NCI-H2227 (cell line): ENCODE data around the gene NMNAT3.

ENCODE experiments used
- DNase-seq: peaks from one replicate; lab custom pipeline; 2025; ENCODE audit not compliant: unreplicated experiment; lab: John Stamatoyannopoulos, UW

The NMNAT3 gene

DNA sequence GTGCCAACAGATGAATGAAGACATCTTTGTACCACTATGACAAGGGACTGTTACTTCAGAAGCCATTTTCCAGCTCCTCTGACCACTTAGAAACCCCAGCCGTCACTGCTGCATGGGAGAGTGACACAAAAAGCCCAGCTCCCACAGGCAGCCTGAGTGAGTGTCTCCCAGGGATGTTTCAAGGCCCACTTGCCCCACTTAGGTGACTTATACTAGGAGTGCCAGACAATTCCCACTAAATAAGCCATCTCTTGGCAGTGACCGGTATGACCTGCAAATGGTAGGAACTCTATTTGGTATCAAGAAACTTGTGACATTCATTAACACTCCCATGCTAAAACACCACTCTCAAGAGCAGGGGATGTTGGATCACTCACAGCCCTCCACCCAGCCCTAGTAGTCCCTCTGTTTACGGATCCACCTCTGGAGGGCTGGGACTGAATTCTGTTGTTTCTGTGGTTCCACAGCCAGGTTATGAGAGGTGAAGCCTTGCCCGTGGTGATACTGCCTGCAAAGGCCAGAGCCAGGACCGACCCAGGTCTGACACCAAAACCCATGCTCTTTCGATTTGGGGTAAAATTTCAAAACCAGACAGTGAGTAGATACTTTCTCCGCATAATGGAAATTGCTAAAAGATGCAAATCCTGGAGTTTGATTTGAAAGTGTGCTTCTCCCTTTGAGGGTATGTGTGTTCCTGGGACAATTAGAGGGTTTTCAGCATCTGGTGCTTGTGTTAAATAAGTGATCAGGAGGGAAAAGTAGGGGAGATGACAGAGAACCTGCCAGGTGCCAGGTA is 152.7 kb downstream of the NMNAT3 start:
- DNase-seq, result no peak

DNA sequence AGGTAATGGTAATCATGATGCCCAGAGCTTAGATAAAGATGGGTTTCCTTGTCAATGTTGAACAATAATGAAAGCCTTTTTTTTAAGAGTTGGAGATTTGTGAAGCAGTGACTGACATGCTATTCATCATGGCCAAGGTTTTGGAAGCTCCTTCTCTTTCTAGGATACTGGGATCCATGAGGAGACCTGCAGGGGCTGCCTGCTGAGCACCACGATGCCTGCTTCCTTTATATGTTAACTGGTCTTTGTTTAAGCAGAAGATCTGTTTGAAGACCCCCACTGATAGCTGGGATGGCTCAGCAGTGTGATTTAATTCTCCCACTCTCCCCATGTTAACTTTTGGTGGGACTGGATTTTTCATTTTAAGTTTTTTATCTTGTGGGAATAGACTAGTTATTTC is 154.1 kb downstream of the NMNAT3 start:
- no peak for DNase-seq

DNA sequence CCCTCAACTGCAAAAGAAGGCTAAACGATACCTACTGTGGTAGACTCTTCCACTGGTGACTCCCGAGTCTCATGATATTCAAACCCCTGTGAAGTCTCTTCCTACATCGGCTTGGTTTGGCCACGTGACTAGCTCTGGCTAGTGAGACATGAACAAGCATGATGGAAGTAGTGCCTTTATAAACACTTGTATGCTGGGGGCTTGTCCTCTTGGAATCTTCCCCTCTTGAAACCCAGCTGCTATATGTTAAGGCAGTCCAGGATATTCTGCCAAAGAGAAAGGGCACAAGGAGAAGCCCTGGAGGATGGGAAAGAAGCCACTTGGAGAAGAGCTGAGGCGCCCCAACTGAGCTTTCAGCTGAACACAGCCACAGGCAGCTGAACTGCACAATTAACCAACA is 154.6 kb downstream of the NMNAT3 start:
- DNase-seq, result no peak

DNA sequence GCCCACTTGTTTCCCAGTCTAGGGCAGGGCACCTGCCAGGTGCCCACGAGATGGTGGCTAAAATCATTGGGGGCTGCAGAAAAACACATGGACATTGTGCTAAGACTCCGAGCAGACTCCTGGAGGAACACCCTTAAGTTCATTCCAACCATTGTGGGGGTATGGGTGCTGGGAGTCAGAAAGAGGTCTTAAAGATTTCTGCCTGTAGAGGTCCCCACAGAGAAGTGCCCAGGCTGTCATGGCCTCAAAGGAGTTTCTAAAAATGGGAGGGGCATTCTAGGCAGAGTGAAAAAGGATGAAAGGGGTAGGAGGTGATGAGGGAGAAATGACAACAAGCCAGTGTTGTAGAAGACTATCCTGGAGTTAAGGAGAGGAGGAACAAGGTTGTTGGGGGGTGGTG is 155.4 kb downstream of the NMNAT3 start:
- DNase-seq, result no peak

DNA sequence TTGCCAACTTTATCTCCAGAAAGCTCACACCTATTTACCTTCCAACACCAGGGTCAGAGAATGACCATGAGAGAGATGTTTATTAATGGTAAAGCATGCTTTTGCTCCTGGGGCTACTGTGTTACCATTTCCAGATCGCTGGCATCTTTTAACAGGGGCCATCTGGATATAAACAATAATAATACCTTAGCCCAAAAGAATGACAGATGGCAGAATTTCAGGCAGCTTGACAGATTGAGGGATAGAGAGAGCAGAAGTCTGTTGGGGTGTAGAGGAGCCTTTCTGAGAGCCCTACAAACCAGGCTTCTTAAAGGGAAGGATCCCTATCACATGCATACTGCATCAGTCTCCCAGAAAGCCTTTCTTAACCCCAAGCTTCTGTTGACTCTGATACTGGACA is 156.0 kb downstream of the NMNAT3 start:
- DNase-seq, result no peak

DNA sequence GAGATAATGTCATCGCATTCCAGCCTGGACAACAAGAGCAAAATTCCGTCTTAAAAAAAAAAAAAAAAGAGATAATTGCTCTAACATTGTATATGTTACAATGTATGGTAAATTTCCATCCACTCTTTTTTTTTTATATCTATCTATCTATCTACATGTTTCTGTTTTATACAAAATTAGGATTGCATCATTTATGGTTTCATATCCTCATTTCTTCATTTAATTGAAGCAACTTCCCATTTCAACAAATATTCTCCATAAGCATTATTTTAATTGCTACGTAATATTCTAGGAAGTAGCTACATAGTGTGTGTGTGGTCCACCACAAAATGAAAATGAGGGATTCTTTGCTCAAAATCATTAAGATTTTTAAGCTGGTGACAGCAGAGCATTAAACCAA is 156.6 kb downstream of the NMNAT3 start:
- no peak for DNase-seq

DNA sequence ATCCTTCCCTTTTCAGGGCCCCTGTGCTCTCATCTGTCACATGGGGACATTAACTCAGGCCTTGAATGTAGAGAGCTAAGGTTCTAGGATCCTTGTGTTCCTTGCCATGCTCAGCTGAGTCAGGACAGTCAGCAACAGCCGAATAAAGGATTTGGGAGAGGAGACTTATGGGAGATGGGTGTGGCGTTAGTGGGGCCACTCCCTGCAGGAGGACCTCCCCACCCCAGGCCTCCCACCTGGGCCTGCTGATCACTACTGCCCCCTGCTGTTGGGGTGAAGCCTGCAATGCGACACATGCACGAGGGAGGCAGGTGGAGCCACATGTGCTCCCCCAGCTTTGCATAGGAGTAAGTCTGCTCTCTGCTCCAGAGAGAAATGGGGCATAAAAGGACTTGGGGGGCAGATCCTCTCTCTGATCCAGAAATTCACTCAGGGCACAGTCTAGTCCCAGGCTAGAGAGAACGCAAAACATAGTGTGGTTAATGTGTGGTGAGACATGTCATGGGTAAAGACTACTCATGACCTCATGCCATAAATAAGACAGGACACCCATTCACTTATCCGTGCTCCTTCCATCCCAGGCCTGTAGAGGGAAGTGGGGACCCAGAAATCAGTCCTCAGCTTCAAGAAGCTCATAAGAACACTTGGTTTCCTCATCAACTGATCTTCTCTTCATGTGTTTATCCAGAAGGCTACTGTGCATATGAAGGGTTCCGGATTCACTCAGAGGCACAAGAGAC is 157.6 kb downstream of the NMNAT3 start:
- DNase-seq, result no peak

DNA sequence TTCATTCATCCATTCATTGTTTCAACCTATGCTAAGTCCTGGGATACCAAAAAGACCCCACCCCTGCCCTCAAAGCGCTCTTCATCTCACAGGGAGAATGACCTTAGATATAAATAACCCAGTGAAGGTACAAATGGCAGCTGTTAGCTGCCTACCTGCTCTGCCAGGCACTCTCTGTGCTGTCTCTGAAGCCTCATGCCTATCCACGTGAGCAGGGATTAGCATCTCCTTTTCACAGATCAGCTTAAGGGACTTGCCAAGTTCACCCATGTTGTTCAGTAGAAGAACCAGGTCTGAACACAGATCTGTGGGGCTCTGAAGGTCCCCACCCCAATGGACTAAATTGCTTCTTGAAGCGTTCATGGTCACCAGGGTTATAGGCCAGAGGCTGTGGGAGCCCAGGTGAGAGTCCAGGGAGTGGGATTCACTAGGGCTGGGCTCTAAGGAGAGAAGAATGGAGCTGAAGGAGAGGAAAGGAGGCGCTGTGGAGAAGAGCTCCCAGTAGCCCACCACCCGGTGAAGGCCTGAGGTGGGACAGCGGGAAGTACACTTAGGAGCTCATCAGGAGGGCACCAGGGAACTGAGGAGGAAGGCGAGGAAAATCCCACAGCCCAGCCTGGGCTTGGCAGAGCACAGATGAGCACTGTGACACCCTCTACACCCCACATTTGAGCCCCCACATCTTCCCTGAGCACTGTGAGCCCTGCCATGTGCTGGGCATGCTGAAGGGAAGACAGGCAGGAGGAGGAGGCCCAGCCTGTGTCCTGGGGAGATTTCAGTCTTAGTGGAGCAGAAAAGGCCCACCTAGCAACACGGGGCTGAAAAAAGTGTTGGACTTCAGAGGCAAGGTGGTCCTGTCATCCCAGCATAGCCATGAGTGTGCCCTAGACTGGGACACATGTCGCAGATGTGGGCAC is 158.6 kb downstream of the NMNAT3 start:
- no peak for DNase-seq

DNA sequence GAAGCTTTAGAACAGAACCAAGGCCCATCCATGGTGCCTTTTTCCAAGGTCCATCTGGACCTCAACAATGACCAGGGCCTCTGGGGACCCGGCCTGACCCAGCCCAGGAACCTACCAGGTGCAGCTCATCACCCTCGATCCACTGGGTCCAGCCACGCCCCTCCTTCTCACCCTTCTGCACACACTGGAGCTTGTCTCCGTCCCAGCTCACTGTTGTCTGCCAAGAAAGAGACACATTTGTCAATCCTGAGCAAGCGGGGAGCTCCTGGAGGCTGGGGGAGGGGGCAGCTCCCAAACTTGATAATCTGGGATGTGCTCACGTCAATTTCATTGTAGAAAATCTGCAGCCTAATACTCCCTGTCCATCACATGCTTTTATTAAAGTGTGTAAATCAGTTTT is 159.5 kb downstream of the NMNAT3 start:
- no peak for DNase-seq

DNA sequence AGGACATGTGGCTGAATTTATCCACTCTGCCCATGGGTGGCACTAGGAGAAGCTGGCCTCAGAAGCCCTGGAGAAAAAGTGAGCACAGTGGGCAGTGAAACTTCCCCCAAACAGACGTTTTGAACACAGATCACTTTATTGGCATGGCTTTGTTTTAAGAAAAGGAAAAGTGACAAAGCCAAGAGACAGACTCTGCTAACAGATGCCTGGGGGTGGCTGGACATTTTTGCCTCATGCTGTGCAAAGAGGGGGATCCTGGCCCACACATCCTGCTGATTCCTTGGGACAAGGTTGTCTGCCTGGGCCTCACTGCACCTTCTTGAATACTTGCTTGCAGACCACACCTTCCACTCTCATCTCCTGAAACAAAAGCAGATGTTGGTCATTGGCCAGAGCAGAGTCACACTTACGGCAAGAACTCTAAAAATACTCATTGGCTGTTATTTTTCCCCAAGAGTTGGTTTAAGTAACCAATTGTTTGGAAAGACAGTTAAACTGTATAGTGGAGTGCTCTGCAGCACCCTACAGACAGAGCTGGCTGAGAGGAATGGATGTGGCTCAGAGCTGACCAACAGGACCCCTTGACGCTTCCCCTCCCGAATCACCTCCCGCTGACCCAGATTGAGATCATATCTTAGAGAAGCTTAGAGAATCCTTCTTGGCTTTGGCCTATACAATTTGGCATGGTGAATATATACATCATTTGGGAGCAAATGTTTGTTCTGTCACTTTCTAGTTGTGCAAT is 160.3 kb downstream of the NMNAT3 start:
- no peak for DNase-seq

DNA sequence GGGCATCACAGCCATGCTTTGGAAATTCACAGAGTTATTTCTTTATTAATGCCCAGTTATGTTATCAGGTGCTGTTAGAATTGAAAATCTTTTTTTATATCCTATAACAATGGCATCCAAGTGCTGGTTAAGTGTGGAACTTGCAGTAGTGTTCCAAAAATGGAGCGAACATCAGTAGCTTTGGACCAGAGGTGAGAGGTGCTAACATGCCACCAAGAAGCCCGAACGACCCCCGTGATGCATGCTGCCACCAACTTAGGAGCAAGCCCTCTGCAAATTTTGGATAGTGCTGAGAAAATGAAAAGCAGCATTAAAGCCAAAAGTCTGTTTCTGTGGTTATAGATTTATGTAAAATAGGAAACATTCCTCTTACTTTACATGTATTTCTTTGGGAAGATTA is 163.0 kb downstream of the NMNAT3 start:
- DNase-seq, result no peak
